Thoracic aorta (tissue), 2 donors: ENCODE results near the gene NPPA. TPM values are rescaled to one million over a fixed set of nuclear protein-coding genes. Genes with fewer than 3 reads are reported as not detected.

Source experiments
- ATAC-seq: fragments of 150-250 bp; one replicate; pipeline ENCODE4 v1.8.0; 2017; ENCODE audit warnings: low read depth; ENCODE audit not compliant: insufficient number of reproducible peaks, low FRiP score
- DNase-seq: peaks from one replicate; pipeline ENCODE4 v3.0.0-alpha.2; 2020; ENCODE audit warnings: low spot score
- H3K27ac ChIP-seq, 2 donors: fragments of 200-600 bp; sonication (generic); 1 replicate in 1 of 2; 2 replicates in 1 of 2; pipeline ENCODE4 v1.5.1; 2016; ENCODE audit warnings: mild to moderate bottlenecking in 2 of 2, moderate library complexity in 2 of 2
- H3K27me3 ChIP-seq: fragments of 200-600 bp; sonication (generic); replicated peaks from 2 replicates; pipeline ENCODE4 v1.6.0; 2016; ENCODE audit warnings: mild to moderate bottlenecking; ENCODE audit not compliant: insufficient read depth
- H3K36me3 ChIP-seq: fragments of 200-600 bp; sonication (generic); one replicate; pipeline ENCODE4 v1.5.1; 2016
- H3K4me1 ChIP-seq, 2 donors: fragments of 200-600 bp; sonication (generic); 1 replicate in 1 of 2; 2 replicates in 1 of 2; pipeline versions ENCODE4 v1.5.1 to v1.6.0; 2016; ENCODE audit warnings: low read depth in 2 of 2, mild to moderate bottlenecking in 1 of 2; ENCODE audit not compliant: control insufficient read depth in 1 of 2
- H3K4me3 ChIP-seq: fragments of 200-600 bp; sonication (generic); 2 replicates; pipeline ENCODE4 v1.5.1; 2016; ENCODE audit warnings: mild to moderate bottlenecking
- H3K9me3 ChIP-seq: fragments of 200-600 bp; sonication (generic); 2 replicates; pipeline ENCODE4 v1.5.1; 2016
- CTCF ChIP-seq: fragments of 200-600 bp; sonication (generic); IDR thresholded peaks from one replicate; pipeline ENCODE4 v1.5.1; 2019; ENCODE audit warnings: antibody characterized with exemption
- total RNA-seq, 2 donors: library from RNA; depleted of rRNA; stranded (reverse); fragments of >200 nt; gene quantifications; one replicate each; pipeline versions ENCODE4 v1.1.0 to v1.2.3, GENCODE V29; 2016

NPPA gene
- total RNA-seq, 2 donors from 2014 or later, result not detected

- no peak for ATAC-seq
- Histone ChIP-seq H3K27ac (no peak overlapping the region), H3K27me3 (no peaks in the 10 kb centered on the region), H3K9me3 (no peaks in the 10 kb centered on the region), H3K4me3 (no peak overlapping the region), H3K4me1 (no peaks in the 10 kb centered on the region), H3K36me3 (peaks cover 36% of the 10 kb centered on the region)
- no peak for TF ChIP-seq CTCF
- DNase-seq, result no peak
Measured at GRCh38 chr1:11817192-11817591, 30.4 kb downstream of the NPPA start.

GRCh38 chr1:11813021-11813420, 34.6 kb downstream of the NPPA start:
- Histone ChIP-seq H3K36me3 (peaks cover 39% of the 10 kb centered on the region), H3K27me3 (no peaks in the 10 kb centered on the region), H3K4me1 (peaks cover 0 to 7% of the 10 kb centered on the region in 2 donors), H3K4me3 (no peak overlapping the region), H3K9me3 (no peaks in the 10 kb centered on the region), H3K27ac (no peak overlapping the region)
- DNase-seq (no peak), ATAC-seq (no peak)
- TF ChIP-seq CTCF, result no peak

- DNase-seq, result no peak
- peak overlapping the region; percentile 80 to 99 for H3K27ac ChIP-seq
Measured at GRCh38 chr1:11807133-11807532, 40.5 kb downstream of the NPPA start.

GRCh38 chr1:11806307-11806936, 41.2 kb downstream of the NPPA start:
- ATAC-seq (no peak), DNase-seq (no peak)
- TF ChIP-seq CTCF, result no peak
- H3K27ac ChIP-seq, result peak overlapping the region; percentile 80 to 99
- peaks cover 30 to 56% of the 10 kb centered on the region in 2 donors for H3K4me1 ChIP-seq
- no peaks in the 10 kb centered on the region for H3K9me3 ChIP-seq
- H3K4me3 ChIP-seq, result peak overlapping the region; percentile 83
- peaks cover 4% of the 10 kb centered on the region for H3K36me3 ChIP-seq
- H3K27me3 ChIP-seq, result no peaks in the 10 kb centered on the region

More at GRCh38 chr1:11807133-11807532, 40.5 kb downstream of the NPPA start:
- no peak for ATAC-seq
- no peaks in the 10 kb centered on the region for H3K9me3 ChIP-seq
- no peak for TF ChIP-seq CTCF
- peaks cover 29 to 49% of the 10 kb centered on the region in 2 donors for H3K4me1 ChIP-seq
- no peaks in the 10 kb centered on the region for H3K27me3 ChIP-seq
- H3K36me3 ChIP-seq, result peaks cover 9% of the 10 kb centered on the region
- H3K4me3 ChIP-seq, result peak overlapping the region; percentile 83

- TF ChIP-seq CTCF, result no peak
- Histone ChIP-seq H3K27me3 (no peaks in the 10 kb centered on the region), H3K36me3 (peaks cover 9% of the 10 kb centered on the region), H3K27ac (peak within 1 kb of the TSS; percentile 95 to 99), H3K4me1 (peaks cover 30 to 62% of the 10 kb centered on the region in 2 donors), H3K4me3 (peak within 1 kb of the TSS; percentile 83), H3K9me3 (no peaks in the 10 kb centered on the region)
- ATAC-seq (peak; percentile 84), DNase-seq (peak; percentile 94)
Measured at GRCh38 chr1:11805422-11806306, 41.9 kb downstream of the NPPA start, which contains the start of the genes CLCN6 and MTHFR. Gene CLCN6, plus strand, starts transcription at chr1:11806191. Its CDS starts 72 bp downstream, at chr1:11806263. Gene MTHFR, minus strand, starts transcription at chr1:11805964. Its CDS starts 2,848 bp downstream, at chr1:11803116.
